ENCODE measurements around the gene ARID2. TPM values are rescaled to one million over a fixed set of nuclear protein-coding genes. Genes with fewer than 3 reads are reported as not detected.

ARID2 gene
- polyA plus RNA-seq, 1 donor from 2014 or later = 20.6 TPM

DNA sequence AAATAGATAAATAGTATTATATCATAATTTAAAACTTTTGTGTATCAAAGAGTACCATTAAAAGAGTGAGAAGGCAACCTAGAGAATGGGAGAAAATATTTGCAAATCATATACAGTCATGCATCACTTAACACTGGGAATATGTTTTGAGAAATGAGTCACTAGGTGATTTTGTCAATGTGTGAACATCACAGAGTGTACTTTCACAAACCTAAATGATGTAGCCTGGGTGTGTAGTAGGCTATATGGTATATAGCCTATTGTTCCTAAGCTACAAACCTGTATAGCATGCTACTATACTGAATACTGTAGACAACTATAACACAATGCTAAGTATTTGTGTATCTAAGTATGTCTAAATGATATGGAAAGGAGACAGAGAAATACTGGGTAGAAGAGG lies 48.0 kb upstream of the ARID2 start:
- Histone ChIP-seq H3K27ac (ENCODE audit: low read length) (no peak overlapping the region), H3K9me2 (ENCODE audit: insufficient read depth, low read length) (no peaks in the 10 kb centered on the region), H3K27me3 (ENCODE audit: insufficient read depth, low read depth, low read length) (no peaks in the 10 kb centered on the region), H3K79me2 (replicated peaks; ENCODE audit: insufficient read depth, low read length) (no peaks in the 10 kb centered on the region), H3K36me3 (ENCODE audit: insufficient read depth, low read length) (no peaks in the 10 kb centered on the region), H3K4me3 (ENCODE audit: low read length) (no peak overlapping the region), H3K9ac (ENCODE audit: low read length) (no peak overlapping the region), H3F3A (ENCODE audit: insufficient read depth, low read length, poor library complexity, severe bottlenecking) (no peaks in the 10 kb centered on the region), H2AFZ (ENCODE audit: low read depth, low read length) (no peak overlapping the region), H3K4me2 (ENCODE audit: low read length) (no peak overlapping the region), H4K20me1 (ENCODE audit: insufficient read depth) (no peaks in the 10 kb centered on the region), H3K9me3 (ENCODE audit: low read length) (no peaks in the 10 kb centered on the region)
- no peak for TF ChIP-seq EP300 (conservative IDR thresholded peaks at IDR 0.05; ENCODE audit: poor library complexity, severe bottlenecking)
- TF ChIP-seq, protein P1, sequence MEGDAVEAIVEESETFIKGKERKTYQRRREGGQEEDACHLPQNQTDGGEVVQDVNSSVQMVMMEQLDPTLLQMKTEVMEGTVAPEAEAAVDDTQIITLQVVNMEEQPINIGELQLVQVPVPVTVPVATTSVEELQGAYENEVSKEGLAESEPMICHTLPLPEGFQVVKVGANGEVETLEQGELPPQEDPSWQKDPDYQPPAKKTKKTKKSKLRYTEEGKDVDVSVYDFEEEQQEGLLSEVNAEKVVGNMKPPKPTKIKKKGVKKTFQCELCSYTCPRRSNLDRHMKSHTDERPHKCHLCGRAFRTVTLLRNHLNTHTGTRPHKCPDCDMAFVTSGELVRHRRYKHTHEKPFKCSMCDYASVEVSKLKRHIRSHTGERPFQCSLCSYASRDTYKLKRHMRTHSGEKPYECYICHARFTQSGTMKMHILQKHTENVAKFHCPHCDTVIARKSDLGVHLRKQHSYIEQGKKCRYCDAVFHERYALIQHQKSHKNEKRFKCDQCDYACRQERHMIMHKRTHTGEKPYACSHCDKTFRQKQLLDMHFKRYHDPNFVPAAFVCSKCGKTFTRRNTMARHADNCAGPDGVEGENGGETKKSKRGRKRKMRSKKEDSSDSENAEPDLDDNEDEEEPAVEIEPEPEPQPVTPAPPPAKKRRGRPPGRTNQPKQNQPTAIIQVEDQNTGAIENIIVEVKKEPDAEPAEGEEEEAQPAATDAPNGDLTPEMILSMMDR (IDR thresholded peaks at IDR 0.05; ENCODE audit: poor library complexity, severe bottlenecking) = no peak
- no peak for TF ChIP-seq SMC3 (conservative IDR thresholded peaks at IDR 0.05; ENCODE audit: poor library complexity)
- TF ChIP-seq, protein P2, sequence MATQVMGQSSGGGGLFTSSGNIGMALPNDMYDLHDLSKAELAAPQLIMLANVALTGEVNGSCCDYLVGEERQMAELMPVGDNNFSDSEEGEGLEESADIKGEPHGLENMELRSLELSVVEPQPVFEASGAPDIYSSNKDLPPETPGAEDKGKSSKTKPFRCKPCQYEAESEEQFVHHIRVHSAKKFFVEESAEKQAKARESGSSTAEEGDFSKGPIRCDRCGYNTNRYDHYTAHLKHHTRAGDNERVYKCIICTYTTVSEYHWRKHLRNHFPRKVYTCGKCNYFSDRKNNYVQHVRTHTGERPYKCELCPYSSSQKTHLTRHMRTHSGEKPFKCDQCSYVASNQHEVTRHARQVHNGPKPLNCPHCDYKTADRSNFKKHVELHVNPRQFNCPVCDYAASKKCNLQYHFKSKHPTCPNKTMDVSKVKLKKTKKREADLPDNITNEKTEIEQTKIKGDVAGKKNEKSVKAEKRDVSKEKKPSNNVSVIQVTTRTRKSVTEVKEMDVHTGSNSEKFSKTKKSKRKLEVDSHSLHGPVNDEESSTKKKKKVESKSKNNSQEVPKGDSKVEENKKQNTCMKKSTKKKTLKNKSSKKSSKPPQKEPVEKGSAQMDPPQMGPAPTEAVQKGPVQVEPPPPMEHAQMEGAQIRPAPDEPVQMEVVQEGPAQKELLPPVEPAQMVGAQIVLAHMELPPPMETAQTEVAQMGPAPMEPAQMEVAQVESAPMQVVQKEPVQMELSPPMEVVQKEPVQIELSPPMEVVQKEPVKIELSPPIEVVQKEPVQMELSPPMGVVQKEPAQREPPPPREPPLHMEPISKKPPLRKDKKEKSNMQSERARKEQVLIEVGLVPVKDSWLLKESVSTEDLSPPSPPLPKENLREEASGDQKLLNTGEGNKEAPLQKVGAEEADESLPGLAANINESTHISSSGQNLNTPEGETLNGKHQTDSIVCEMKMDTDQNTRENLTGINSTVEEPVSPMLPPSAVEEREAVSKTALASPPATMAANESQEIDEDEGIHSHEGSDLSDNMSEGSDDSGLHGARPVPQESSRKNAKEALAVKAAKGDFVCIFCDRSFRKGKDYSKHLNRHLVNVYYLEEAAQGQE (IDR thresholded peaks at IDR 0.05; ENCODE audit: borderline replicate concordance) = no peak
- no peak for TF ChIP-seq RAD21 (conservative IDR thresholded peaks at IDR 0.05)
- TF ChIP-seq POLR2AphosphoS5 (IDR thresholded peaks at IDR 0.05) = no peak
- no peak for TF ChIP-seq MXI1 (conservative IDR thresholded peaks at IDR 0.05; ENCODE audit: poor library complexity, severe bottlenecking)
- no peak for TF ChIP-seq EZH2 (IDR thresholded peaks at IDR 0.05; ENCODE audit: borderline replicate concordance, insufficient read depth, low read length, poor library complexity, severe bottlenecking)
- no peak for TF ChIP-seq TAF1 (IDR thresholded peaks at IDR 0.05; ENCODE audit: low read depth)

DNA sequence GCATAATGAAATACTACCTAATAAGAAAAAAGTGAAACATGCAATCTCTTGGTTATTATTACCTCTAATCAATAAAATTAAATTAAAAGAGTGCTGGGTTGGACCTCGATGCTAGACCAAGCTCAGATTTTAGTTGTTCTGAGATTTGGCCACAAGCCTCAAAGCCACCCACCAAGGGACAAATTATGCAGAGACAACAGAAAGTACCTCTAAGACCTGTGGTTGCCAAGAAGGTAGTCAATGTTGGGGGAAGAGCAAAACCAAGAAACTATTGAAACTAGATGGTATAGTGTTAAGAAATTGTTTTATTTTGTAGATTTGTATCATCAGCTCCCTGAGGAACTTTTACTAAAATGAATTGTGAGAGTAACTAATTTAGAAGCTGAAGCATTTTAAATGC lies 43.8 kb upstream of the ARID2 start:
- Histone ChIP-seq H3K4me2 (ENCODE audit: low read length) (no peak overlapping the region), H3K27ac (ENCODE audit: low read length) (no peak overlapping the region)

More for the DNA sequence above, 43.8 kb upstream of the ARID2 start:
- Histone ChIP-seq H3K9ac (ENCODE audit: low read length) (no peak overlapping the region), H4K20me1 (ENCODE audit: insufficient read depth) (no peaks in the 10 kb centered on the region), H3K36me3 (ENCODE audit: insufficient read depth, low read length) (no peaks in the 10 kb centered on the region), H3K9me2 (ENCODE audit: insufficient read depth, low read length) (no peaks in the 10 kb centered on the region), H3F3A (ENCODE audit: insufficient read depth, low read length, poor library complexity, severe bottlenecking) (no peaks in the 10 kb centered on the region), H3K79me2 (replicated peaks; ENCODE audit: insufficient read depth, low read length) (no peaks in the 10 kb centered on the region), H3K27me3 (ENCODE audit: insufficient read depth, low read depth, low read length) (no peaks in the 10 kb centered on the region), H3K4me3 (ENCODE audit: low read length) (no peak overlapping the region), H3K9me3 (ENCODE audit: low read length) (no peaks in the 10 kb centered on the region), H2AFZ (ENCODE audit: low read depth, low read length) (no peak overlapping the region)
- TF ChIP-seq EZH2 (IDR thresholded peaks at IDR 0.05; ENCODE audit: borderline replicate concordance, insufficient read depth, low read length, poor library complexity, severe bottlenecking) (no peak), SMC3 (conservative IDR thresholded peaks at IDR 0.05; ENCODE audit: poor library complexity) (no peak), EP300 (conservative IDR thresholded peaks at IDR 0.05; ENCODE audit: poor library complexity, severe bottlenecking) (no peak), POLR2AphosphoS5 (IDR thresholded peaks at IDR 0.05) (no peak)
- TF ChIP-seq, protein P2 (IDR thresholded peaks at IDR 0.05; ENCODE audit: borderline replicate concordance) = no peak
- TF ChIP-seq, protein P1 (IDR thresholded peaks at IDR 0.05; ENCODE audit: poor library complexity, severe bottlenecking) = no peak

All from neural cell (in vitro differentiated cells).